ENCODE data around the gene SURF4.
"Not testable (repeated sequence)": the region's sequence is repeated elsewhere in the genome, so short reads cannot be mapped to it uniquely, and the experiment has no call there.

The SURF4 gene

GRCh38 chr9:133396952-133397351 lies 21.1 kb upstream of the SURF4 start:
- no peak for DNase-seq

DNA sequence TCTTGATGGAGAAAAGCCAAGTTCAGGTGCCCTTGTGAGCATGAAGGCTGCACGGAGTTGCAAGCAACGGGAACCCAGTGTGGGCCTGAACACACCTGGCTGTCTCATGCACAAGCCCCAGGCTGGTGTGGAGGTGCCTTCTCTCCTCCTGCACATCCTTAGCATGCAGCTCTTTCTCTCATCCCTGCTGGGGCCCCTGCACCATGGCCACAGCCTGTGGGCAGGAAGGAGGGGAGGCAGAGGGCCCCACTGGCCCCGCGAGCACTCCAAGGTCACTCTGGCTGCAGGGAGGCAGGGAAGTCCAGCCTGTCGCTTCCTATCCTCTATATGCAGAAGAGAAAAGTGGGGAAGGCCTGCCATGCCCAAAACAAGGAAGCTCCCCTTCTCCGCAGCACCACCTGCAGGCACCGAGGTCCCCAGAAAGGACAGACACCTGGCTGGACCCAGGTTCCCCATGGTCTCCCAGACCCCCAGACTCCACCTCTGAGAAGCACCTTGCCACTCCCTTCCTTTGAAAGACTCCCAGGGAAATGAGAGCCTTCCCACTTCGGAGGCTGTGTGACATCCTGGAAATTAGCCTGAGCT lies 18.9 kb upstream of the SURF4 start:
- no peak for DNase-seq

DNA sequence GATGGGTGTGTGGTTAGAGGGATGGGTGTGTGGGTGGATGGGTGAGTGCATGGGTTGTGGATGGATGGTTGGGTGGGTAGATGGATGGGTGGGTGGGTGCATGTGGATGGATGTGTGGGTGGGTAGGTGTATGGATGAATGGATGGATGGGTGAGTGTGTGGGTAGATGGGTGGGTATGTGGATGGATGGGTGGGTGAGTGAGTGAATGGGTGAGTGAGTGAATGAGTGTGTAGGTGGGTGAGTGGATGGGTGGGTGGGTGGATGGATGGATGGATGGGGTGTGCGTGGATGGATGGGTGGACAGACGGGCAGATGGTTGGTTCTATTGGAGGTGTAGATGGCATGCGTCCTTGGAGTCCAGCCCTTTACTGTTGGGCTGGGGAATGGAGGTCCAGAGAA lies 17.5 kb upstream of the SURF4 start:
- no peak for DNase-seq

GRCh38 chr9:133392308-133392707 lies 16.4 kb upstream of the SURF4 start:
- not testable (repeated sequence) for DNase-seq

DNA sequence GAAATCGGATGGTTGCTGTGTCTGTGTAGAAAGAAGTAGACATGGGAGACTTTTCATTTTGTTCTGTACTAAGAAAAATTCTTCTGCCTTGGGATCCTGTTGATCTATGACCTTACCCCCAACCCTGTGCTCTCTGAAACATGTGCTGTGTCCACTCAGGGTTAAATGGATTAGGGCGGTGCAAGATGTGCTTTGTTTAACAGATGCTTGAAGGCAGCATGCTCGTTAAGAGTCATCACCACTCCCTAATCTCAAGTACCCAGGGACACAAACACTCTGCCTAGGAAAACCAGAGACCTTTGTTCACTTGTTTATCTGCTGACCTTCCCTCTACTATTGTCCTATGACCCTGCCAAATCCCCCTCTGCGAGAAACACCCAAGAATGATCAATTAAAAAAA lies 15.6 kb upstream of the SURF4 start:
- not testable (repeated sequence) for DNase-seq

DNA sequence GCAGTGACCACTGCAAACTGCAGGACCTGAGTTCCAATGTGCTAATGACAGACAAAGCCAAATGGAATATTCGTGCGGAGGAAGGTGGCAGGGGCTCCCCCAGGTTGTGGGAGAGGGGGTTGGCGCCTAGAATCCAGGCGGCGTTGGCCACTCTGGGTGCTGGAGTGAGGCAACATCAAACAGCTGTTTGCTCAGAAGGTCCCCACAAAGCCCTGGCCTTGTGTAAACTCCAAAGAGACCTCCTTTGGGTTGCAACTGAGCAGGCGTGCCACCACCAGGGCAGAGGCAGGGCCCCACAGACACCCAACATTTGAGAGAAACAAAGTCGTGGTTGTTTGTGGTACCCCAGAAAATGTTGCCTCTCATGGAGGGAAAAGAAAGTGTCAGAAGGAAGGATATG lies 14.9 kb upstream of the SURF4 start:
- DNase-seq, result no peak

DNA sequence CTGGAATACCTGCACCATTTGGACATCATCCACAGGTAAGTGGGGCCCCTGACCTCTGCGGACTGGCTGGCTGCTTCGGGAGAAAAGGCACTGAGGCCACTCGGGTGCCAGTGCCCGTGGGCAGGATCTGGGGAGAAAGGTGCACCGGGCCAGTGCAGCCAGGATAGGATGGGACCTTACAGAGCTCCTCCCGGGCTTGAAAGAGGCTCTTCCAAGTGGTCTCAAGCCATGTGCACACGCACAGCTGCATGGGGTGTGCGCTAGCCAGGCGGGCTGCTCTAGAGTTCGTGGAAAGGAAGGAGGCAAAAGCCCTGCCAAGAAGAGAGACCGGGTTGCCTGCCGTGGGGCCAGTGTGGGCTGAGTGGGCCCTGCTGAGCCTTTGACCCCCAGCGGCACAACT lies 13.7 kb upstream of the SURF4 start:
- no peak for DNase-seq

DNA sequence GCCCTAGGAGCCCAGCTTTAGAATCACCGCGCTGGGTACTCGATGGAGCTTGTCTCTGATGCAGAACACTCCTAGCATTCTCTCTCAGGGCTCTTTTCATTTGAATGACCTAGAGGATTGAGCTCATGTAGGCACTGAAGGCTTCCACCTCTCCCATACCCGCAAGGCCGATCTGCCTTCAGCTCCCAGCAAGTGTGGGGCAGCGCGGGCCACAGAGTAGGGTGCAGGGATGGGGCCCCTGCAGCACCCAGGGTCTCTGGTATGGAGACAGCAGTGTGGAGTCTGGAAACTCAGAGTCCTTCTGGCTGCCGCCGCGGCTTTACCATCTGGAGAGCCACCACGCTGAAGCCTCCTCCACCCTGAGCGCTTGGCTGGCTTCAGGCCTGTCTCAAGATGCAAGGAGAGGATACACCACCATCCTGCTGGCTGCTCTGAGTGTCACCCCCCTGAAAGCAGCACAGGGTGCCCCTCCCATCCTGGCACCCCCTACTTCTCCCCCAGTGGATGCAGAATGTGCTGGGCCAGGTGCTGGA lies 13.2 kb upstream of the SURF4 start:
- DNase-seq, result no peak

GRCh38 chr9:133387680-133388079 lies 11.8 kb upstream of the SURF4 start:
- DNase-seq, result no peak

DNA sequence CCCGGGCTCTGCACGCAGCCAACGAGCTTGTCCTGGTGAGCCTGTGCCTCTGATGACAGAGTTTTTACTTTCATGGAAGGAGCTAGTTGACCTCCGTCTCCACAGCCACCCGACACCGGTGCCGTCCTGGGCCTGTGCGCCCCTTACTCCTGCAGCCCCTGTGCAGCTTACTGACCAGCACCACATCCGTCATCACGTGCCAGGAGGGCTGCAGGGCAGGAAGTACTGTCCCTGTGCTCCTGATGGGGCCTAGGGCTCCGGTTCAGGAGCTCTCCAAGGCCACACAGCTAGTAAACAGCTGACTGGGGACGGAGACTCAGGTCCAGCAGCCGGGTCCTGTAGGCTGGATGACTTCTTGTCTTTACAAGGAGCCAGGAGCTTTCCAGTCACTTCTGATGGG lies 10.5 kb upstream of the SURF4 start:
- DNase-seq, result no peak

- DNase-seq, result no peak
These were observed 9.6 kb upstream of the SURF4 start for GRCh38 chr9:133385452-133385851.

GRCh38 chr9:133384736-133385321 lies 9.0 kb upstream of the SURF4 start:
- no peak for DNase-seq

GRCh38 chr9:133383438-133383837 lies 7.6 kb upstream of the SURF4 start:
- DNase-seq, result no peak

- no peak for DNase-seq
These were observed 6.8 kb upstream of the SURF4 start for GRCh38 chr9:133382507-133383141.

GRCh38 chr9:133380734-133381133 lies 4.9 kb upstream of the SURF4 start:
- no peak for DNase-seq

DNA sequence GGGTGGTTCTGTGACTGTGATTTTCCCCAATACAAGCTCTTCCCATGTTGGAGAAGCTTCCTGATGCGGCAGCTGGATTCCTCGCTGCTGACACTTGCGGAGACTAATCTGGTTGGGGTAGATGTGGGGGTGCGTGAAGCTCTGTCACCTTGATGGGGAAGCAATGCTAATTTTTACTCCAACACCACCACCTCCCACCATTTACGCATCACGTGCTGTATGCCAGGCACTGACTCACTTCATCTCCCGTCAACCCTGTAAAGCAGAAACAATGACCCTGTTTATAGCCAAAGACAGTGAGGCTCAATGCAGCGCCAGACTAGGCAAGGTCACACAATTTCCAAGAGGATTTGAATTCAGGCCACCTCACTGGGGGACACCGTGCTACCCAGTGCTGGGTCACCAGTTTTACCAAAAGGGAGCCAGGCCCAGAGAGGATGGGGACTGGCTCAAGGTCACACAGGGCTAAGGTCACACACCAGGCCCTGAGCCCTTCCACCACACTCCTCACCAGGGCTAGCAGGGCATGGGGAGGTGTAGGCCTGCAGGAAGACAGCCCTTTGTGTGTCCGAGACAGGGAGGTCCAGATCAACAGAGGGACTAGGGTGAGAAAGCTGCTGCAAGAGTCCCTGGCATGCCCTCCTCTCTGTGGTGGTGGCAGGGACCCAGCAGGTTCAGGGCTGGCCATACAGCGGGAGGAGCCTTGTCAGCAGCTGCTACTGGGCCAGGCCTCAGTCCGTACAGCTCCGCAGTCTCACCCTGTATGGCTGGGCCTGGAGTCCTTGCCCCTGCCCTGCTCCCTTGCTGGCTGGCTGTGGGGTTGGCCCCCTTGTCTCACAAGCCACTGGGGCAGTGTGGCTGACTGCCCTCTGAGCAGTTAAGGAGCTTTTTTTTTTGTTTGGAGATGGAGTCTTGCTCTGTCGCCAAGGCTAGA lies 3.6 kb upstream of the SURF4 start:
- no peak for DNase-seq

DNA sequence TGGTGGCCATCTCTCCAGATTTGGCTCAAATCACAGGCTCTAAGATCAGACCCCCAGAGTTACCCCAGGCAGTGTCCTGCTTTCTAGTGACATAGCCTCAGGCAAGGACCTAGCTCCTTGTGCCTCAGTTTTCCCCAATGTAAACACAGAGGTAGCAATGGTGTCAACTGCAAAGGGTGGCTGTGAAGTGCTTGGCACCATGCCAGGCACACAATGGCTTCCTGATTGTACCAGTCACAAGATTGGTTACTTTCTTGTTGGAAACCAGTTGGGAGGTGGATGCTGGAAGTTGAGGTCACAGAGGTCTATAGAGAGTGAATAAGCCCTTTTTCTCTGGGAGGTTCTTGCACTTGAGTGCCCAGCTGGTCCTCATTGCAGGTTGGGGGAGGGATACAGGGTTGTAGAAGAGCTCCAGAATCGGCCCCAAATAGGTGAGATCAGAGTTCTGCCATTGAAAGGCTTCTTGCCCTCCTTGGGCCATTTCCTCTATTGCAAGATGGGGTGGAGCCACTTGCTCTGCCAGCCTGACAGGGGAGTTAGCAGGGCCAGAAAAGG lies 2.6 kb upstream of the SURF4 start:
- DNase-seq, result no peak

- DNase-seq, result no peak
These were observed 1.9 kb upstream of the SURF4 start for GRCh38 chr9:133377721-133378216.

GRCh38 chr9:133377280-133377679 lies 1.4 kb upstream of the SURF4 start:
- not testable (repeated sequence) for DNase-seq

GRCh38 chr9:133375116-133375723 lies 640 bp downstream of the SURF4 start:
- DNase-seq, result no peak

- no peak for DNase-seq
These were observed 1.2 kb downstream of the SURF4 start for GRCh38 chr9:133374612-133375115.

DNA sequence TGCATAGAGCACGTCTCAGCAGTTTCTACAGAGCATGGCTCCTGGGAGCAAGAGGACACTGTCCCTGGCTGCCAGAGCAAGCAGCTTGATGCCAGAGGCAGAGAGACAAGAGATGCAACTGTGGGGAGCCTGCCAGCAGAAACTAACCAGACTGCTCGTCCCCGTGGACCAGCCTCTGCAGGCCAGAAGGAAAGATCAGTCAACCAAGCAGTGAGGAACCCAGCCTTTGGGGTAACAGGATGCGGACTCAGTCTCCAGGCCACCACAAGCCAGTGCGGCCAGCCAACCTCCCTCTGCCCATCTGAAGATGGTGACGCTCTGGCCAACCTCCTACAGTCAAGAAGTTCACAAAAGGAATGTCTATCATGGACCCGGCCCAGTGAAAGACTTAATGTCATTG lies 3.7 kb downstream of the SURF4 start:
- no peak for DNase-seq

Data from NCI-H2107 (cell line).